Measurements from ENCODE around the gene PCSK4. TPM values are rescaled to one million over a fixed set of nuclear protein-coding genes. Genes with fewer than 3 reads are reported as not detected.

The PCSK4 gene
- total and polyA plus RNA-seq, 2 of the 13 experiments (the other 11 are each of a cell fraction or from before 2014, with no cell fraction given) = 2.0 to 2.7 TPM

- TF ChIP-seq, protein P1, sequence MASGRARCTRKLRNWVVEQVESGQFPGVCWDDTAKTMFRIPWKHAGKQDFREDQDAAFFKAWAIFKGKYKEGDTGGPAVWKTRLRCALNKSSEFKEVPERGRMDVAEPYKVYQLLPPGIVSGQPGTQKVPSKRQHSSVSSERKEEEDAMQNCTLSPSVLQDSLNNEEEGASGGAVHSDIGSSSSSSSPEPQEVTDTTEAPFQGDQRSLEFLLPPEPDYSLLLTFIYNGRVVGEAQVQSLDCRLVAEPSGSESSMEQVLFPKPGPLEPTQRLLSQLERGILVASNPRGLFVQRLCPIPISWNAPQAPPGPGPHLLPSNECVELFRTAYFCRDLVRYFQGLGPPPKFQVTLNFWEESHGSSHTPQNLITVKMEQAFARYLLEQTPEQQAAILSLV (CRISPR knock-in tag; IDR thresholded peaks at IDR 0.05; ENCODE audit: borderline replicate concordance) = peak; percentile 21; the same call in 1 of the 2 replicates
- TF ChIP-seq ZIK1 (CRISPR knock-in tag; IDR thresholded peaks at IDR 0.05; ENCODE audit: borderline replicate concordance, low read depth) = no peak
- TF ChIP-seq ZNF772 (CRISPR knock-in tag; IDR thresholded peaks at IDR 0.05) = no peak
- TF ChIP-seq SNAPC5 (CRISPR knock-in tag; IDR thresholded peaks at IDR 0.05; ENCODE audit: borderline replicate concordance) = 0 out of 2 replicates have a peak, but pooled peaks have one; percentile 74
- TF ChIP-seq ZNF83 (CRISPR knock-in tag; IDR thresholded peaks at IDR 0.05; ENCODE audit: borderline replicate concordance) = 0 out of 2 replicates have a peak, but pooled peaks have one; percentile 36
- peak; percentile 65 for TF ChIP-seq ARNT2 (CRISPR knock-in tag; IDR thresholded peaks at IDR 0.05; ENCODE audit: low read depth)
- TF ChIP-seq, protein P2, sequence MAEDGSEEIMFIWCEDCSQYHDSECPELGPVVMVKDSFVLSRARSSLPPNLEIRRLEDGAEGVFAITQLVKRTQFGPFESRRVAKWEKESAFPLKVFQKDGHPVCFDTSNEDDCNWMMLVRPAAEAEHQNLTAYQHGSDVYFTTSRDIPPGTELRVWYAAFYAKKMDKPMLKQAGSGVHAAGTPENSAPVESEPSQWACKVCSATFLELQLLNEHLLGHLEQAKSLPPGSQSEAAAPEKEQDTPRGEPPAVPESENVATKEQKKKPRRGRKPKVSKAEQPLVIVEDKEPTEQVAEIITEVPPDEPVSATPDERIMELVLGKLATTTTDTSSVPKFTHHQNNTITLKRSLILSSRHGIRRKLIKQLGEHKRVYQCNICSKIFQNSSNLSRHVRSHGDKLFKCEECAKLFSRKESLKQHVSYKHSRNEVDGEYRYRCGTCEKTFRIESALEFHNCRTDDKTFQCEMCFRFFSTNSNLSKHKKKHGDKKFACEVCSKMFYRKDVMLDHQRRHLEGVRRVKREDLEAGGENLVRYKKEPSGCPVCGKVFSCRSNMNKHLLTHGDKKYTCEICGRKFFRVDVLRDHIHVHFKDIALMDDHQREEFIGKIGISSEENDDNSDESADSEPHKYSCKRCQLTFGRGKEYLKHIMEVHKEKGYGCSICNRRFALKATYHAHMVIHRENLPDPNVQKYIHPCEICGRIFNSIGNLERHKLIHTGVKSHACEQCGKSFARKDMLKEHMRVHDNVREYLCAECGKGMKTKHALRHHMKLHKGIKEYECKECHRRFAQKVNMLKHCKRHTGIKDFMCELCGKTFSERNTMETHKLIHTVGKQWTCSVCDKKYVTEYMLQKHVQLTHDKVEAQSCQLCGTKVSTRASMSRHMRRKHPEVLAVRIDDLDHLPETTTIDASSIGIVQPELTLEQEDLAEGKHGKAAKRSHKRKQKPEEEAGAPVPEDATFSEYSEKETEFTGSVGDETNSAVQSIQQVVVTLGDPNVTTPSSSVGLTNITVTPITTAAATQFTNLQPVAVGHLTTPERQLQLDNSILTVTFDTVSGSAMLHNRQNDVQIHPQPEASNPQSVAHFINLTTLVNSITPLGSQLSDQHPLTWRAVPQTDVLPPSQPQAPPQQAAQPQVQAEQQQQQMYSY (CRISPR knock-in tag; IDR thresholded peaks at IDR 0.05) = no peak
- TF ChIP-seq ZNF143 (CRISPR knock-in tag; IDR thresholded peaks at IDR 0.05) = peak; percentile 90
- no peak for TF ChIP-seq RORA (CRISPR knock-in tag; IDR thresholded peaks at IDR 0.05)
- TF ChIP-seq ATM (IDR thresholded peaks at IDR 0.05; ENCODE audit: borderline replicate concordance) = no peak
- TF ChIP-seq NR3C1 (CRISPR knock-in tag; IDR thresholded peaks at IDR 0.05) = no peak
- TF ChIP-seq ZNF496 (CRISPR knock-in tag; IDR thresholded peaks at IDR 0.05; ENCODE audit: insufficient replicate concordance) = no peak
- no peak for TF ChIP-seq ZNF557 (CRISPR knock-in tag; IDR thresholded peaks at IDR 0.05)
- TF ChIP-seq ZMYM4 (CRISPR knock-in tag; IDR thresholded peaks at IDR 0.05) = peak; percentile 70
- peak; percentile 37 for TF ChIP-seq CCAR2 (optimal IDR thresholded peaks at IDR 0.05; ENCODE audit: low read depth, low read length)
- no peak for TF ChIP-seq ZNF570 (CRISPR knock-in tag; IDR thresholded peaks at IDR 0.05; ENCODE audit: borderline replicate concordance)
- TF ChIP-seq ZNF263 (CRISPR knock-in tag; IDR thresholded peaks at IDR 0.05) = peak; percentile 26; the same call in 1 of the 2 replicates
- peak; percentile 37; the same call in 1 of the 2 replicates for TF ChIP-seq GATAD1 (CRISPR knock-in tag; IDR thresholded peaks at IDR 0.05)
- TF ChIP-seq, protein P3, sequence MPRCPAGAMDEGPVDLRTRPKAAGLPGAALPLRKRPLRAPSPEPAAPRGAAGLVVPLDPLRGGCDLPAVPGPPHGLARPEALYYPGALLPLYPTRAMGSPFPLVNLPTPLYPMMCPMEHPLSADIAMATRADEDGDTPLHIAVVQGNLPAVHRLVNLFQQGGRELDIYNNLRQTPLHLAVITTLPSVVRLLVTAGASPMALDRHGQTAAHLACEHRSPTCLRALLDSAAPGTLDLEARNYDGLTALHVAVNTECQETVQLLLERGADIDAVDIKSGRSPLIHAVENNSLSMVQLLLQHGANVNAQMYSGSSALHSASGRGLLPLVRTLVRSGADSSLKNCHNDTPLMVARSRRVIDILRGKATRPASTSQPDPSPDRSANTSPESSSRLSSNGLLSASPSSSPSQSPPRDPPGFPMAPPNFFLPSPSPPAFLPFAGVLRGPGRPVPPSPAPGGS (CRISPR knock-in tag; IDR thresholded peaks at IDR 0.05) = no peak
- TF ChIP-seq TRAFD1 (CRISPR knock-in tag; IDR thresholded peaks at IDR 0.05; ENCODE audit: borderline replicate concordance) = peak; percentile 23; the same call in 1 of the 2 replicates
- no peak for TF ChIP-seq NFRKB (IDR thresholded peaks at IDR 0.05)
- TF ChIP-seq MTF2 (CRISPR knock-in tag; IDR thresholded peaks at IDR 0.05; ENCODE audit: borderline replicate concordance) = no peak
Observed at GRCh38 chr19:1490311-1491113, at the start of gene PCSK4 (continued).

All from HepG2 (cell line).